ENCODE results near the gene SLF2.

SLF2 gene

DNA sequence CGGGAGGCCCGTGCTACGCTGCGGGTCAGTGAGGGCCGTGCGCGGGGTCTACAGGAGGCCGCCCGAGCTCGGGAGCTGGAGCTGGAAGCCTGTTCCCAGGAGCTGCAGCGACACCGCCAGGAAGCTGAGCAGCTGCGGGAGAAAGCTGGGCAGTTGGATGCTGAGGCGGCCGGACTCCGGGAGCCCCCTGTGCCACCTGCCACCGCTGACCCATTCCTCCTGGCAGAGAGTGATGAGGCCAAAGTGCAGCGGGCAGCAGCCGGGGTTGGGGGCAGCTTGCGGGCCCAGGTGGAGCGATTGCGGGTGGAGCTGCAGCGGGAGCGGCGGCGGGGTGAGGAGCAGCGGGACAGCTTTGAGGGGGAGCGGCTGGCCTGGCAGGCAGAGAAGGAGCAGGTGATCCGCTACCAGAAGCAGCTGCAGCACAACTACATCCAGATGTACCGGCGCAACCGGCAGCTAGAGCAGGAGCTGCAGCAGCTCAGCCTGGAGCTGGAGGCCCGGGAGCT is 93.9 kb downstream of the SLF2 start:
- H3K4me3 ChIP-seq (replicated peaks in 1 of 2; ENCODE audit: low read depth in 2 of 2, low read length in 2 of 2): no peak overlapping the region

GRCh38 chr10:101007099-101007711 is 94.4 kb downstream of the SLF2 start:
- H3K4me3 ChIP-seq (replicated peaks in 1 of 2; ENCODE audit: low read depth in 2 of 2, low read length in 2 of 2): no peak overlapping the region
- TF ChIP-seq, protein P1, sequence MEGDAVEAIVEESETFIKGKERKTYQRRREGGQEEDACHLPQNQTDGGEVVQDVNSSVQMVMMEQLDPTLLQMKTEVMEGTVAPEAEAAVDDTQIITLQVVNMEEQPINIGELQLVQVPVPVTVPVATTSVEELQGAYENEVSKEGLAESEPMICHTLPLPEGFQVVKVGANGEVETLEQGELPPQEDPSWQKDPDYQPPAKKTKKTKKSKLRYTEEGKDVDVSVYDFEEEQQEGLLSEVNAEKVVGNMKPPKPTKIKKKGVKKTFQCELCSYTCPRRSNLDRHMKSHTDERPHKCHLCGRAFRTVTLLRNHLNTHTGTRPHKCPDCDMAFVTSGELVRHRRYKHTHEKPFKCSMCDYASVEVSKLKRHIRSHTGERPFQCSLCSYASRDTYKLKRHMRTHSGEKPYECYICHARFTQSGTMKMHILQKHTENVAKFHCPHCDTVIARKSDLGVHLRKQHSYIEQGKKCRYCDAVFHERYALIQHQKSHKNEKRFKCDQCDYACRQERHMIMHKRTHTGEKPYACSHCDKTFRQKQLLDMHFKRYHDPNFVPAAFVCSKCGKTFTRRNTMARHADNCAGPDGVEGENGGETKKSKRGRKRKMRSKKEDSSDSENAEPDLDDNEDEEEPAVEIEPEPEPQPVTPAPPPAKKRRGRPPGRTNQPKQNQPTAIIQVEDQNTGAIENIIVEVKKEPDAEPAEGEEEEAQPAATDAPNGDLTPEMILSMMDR (IDR thresholded peaks at IDR 0.05; ENCODE audit: low read depth, low read length): no peak
- DNase-seq (ENCODE audit: low read depth in 2 of 2): no peak

More for the DNA sequence above, 93.9 kb downstream of the SLF2 start:
- TF ChIP-seq, protein P1 (IDR thresholded peaks at IDR 0.05; ENCODE audit: low read depth, low read length): no peak
- no peak for DNase-seq (ENCODE audit: low read depth in 2 of 2)

DNA sequence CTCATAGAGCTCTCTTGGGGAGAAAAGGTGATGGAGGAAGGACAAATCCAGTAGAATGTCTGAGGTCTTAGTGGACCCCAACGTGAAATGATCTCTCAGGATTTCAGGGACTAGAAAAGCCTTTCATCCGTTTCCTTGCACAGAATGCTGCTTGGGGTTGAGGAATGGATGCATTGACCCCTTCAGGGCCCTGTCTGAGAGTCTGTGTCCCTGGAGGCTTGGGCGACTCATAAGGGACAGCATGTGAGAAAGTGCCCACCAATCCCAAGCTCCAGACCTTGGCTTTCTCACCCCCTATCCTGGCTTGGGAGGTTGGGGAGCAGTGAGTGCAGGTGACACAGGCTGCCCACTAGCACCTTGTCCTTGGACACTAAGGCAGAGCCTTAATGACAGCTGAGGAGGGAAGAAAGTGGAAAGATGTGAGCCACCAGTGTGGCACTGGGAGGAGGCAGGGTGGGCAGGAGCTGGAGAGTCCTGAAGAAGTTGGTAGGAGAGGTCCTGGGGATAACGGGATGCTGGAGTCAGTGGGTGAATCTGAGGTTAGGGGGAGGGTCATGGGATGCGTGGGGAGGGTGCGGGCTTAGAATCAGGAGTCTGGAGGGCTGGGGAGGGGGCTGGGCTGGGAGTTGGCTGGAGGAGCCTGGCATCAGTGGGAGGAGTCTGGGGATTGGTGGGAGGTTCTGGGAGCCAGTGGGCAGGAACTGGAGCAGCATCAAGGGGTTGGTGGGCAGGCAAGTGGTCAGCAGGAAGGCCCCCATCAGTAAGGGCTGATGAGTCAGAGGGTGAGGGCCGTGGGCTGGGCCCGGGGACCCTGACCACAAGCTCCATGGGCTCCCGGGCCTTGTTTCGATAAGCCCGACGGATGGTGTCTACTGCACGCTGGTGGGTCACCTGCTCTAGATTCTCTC is 95.4 kb downstream of the SLF2 start:
- DNase-seq (ENCODE audit: low read depth in 2 of 2): no peak
- TF ChIP-seq, protein P1 (IDR thresholded peaks at IDR 0.05; ENCODE audit: low read depth, low read length): no peak
- no peak overlapping the region for H3K4me3 ChIP-seq (replicated peaks in 1 of 2; ENCODE audit: low read depth in 2 of 2, low read length in 2 of 2)

DNA sequence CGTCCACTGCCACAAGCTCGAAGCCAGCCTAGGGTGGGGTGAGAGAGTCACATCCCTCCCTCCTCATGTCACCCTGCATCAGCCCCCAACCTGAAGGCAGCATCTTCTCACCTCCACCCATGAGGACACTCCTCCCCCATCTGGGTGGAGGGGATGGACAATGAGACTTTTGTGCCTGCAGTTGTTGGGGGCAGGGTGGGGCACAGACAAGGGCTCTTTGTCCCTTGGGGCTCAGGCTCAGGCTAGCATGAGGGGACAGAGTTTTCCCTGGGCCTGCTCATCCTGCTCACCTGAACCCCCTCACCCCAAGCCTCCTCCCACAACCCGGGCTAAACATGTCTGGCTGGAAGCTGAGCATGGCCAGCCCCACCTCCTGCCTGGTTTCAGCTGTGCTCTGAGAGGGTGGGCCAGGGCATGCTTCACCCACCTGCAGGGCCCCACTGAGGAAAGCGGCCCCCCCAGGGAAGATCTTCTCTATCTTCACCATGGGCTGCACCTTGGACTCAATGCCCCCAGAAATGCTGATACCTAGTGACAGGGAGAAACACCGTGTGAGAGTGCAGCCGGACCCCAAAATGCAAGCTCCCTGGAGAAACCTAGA is 96.2 kb downstream of the SLF2 start:
- no peak overlapping the region for H3K4me3 ChIP-seq (replicated peaks in 1 of 2; ENCODE audit: low read depth in 2 of 2, low read length in 2 of 2)
- TF ChIP-seq, protein P1 (IDR thresholded peaks at IDR 0.05; ENCODE audit: low read depth, low read length): no peak
- no peak for DNase-seq (ENCODE audit: low read depth in 2 of 2)

GRCh38 chr10:101010329-101010728 is 97.6 kb downstream of the SLF2 start:
- H3K4me3 ChIP-seq (replicated peaks in 1 of 2; ENCODE audit: low read depth in 2 of 2, low read length in 2 of 2): no peak overlapping the region
- TF ChIP-seq, protein P1 (IDR thresholded peaks at IDR 0.05; ENCODE audit: low read depth, low read length): no peak
- DNase-seq (ENCODE audit: low read depth in 2 of 2): no peak

DNA sequence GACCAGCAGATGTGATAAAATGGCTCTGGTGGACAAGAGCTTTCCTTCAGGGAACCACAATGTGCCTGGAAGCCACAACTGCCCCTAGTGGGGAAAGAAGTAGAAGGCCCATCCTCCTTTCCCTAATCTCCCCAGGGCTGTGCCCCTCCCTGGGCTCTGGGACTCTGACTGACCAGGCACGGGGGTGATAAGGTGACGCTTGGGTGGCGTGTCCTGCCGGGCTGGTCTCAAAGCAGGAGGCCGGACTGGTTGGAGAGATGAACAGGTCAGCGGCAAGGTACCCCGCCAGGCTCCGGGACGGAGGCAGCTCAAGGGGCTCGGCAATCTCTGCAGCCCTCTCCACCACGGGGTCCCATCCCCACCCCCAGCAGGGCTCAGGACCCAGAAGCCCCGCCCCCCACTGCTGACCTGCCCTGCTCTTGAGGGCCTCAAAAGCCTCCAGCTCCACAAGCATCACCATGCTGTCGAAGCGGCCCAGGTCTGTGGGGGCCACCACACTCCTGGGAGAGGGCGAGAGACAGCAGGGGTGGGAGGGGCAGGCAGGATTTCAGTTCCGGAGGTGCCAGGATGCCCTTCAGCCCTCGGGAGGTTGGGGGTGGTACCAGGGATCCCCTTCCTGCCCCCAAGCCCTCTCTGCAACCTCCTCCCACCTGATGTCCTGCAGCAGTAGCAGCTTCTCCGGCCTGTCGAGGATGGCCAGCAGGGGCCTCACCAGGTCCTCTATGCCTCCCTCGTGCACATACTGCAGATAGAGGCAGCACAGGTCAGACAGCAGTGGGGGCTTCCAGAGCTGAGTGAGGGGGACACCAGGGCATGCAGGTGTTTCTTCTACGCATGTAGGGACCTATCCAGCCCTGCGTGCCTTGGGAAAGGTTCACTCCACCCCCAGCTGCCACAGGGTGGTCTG is 99.0 kb downstream of the SLF2 start:
- H3K4me3 ChIP-seq (replicated peaks in 1 of 2; ENCODE audit: low read depth in 2 of 2, low read length in 2 of 2): no peak overlapping the region
- peak; percentile 33 to 34 for DNase-seq (ENCODE audit: low read depth in 2 of 2)
- TF ChIP-seq, protein P1 (IDR thresholded peaks at IDR 0.05; ENCODE audit: low read depth, low read length): peak; percentile 41

All from cardiac fibroblast (primary cell).